Liver (tissue), 3 donors: ENCODE measurements around the gene CAMK1D.

Experiments used
- GABPA ChIP-seq, 2 donors: IDR thresholded peaks in 1 of 2; conservative IDR thresholded peaks in 1 of 2; 2 replicates each; pipeline ENCODE4 v1.6.1; 2016; ENCODE audit warnings: antibody characterized with exemption in 2 of 2, mild to moderate bottlenecking in 1 of 2, moderate library complexity in 1 of 2
- RAD21 ChIP-seq, 2 donors: IDR thresholded peaks; 2 replicates each; pipeline ENCODE4 v1.6.1; 2016; ENCODE audit warnings: antibody characterized with exemption in 2 of 2, mild to moderate bottlenecking in 2 of 2
- SP1 ChIP-seq: IDR thresholded peaks from 2 replicates; pipeline ENCODE4 v1.6.1; 2018; ENCODE audit warnings: antibody characterized with exemption, mild to moderate bottlenecking
- TAF1 ChIP-seq: conservative IDR thresholded peaks from 2 replicates; pipeline ENCODE4 v1.6.1; 2016; ENCODE audit warnings: antibody characterized with exemption, mild to moderate bottlenecking
- TF ChIP-seq, protein P1 (sequence below): fragments of 150-350 bp; IDR thresholded peaks from 2 replicates; pipeline ENCODE4 v1.5.1; 2017; ENCODE audit warnings: improper control_type of control experiment, low read depth, low read length; ENCODE audit not compliant: missing input control
- donor health status: healthy.
- donor health status: healthy.

DNA sequence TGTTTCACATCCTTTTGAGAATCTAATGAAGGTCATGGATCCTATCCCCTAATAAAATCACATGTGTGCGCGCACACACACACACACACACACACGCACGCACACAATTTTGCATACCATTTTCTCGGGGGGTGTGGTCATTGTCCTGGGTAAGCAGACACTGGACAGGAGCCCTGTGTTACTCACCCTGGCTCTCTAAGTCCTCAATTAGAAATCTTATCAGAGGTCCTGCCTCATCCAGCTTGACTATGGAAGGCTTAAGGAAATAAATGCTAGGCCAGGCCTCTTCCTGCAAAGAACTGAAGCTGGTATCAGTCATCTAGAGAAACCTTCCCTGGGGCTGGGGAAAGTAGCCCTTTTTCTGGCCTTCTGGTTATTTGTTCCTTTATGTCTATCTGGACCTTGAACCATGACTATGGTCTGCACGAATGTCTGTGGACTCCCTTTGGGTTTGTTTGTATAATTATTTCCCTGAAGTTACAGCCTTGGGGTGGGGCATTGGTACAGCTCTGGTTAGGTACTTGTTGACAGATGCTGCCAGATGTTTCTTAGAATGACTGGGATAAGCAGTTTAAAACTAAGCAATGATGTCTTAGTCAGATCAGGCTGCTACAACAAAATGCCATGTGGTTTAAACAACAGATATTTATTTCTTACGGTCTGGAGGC lies 443.7 kb downstream of the CAMK1D start:
- TF ChIP-seq SP1 (no peak), TAF1 (no peak), GABPA (IDR thresholded peaks at IDR 0.05 in 1 of 2, conservative IDR thresholded peaks at IDR 0.05 in 1 of 2) (no peak), RAD21 (IDR thresholded peaks at IDR 0.05) (no peak)
- TF ChIP-seq, protein P1, sequence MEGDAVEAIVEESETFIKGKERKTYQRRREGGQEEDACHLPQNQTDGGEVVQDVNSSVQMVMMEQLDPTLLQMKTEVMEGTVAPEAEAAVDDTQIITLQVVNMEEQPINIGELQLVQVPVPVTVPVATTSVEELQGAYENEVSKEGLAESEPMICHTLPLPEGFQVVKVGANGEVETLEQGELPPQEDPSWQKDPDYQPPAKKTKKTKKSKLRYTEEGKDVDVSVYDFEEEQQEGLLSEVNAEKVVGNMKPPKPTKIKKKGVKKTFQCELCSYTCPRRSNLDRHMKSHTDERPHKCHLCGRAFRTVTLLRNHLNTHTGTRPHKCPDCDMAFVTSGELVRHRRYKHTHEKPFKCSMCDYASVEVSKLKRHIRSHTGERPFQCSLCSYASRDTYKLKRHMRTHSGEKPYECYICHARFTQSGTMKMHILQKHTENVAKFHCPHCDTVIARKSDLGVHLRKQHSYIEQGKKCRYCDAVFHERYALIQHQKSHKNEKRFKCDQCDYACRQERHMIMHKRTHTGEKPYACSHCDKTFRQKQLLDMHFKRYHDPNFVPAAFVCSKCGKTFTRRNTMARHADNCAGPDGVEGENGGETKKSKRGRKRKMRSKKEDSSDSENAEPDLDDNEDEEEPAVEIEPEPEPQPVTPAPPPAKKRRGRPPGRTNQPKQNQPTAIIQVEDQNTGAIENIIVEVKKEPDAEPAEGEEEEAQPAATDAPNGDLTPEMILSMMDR, result no peak
